Skeletal muscle cell (primary cell): ENCODE data around the gene HLA-DPA1.

ENCODE experiments used
- DNase-seq: peaks from one replicate; pipeline ENCODE4 v3.0.0-alpha.2; 2010; ENCODE audit warnings: low read depth
- H3K4me3 ChIP-seq: 2 replicates; pipeline ENCODE4 v1.5.1; 2011; ENCODE audit warnings: low read depth, mild to moderate bottlenecking, control low read depth, low read length, moderate library complexity

HLA-DPA1 gene

GRCh38 chr6:33092385-33092784 lies 18.9 kb upstream of the HLA-DPA1 start:
- no peak overlapping the region for H3K4me3 ChIP-seq
- DNase-seq: no peak

- DNase-seq: no peak
- H3K4me3 ChIP-seq: no peak overlapping the region
Measured at GRCh38 chr6:33091957-33092356, 18.5 kb upstream of the HLA-DPA1 start.

GRCh38 chr6:33088931-33089620 lies 15.6 kb upstream of the HLA-DPA1 start:
- DNase-seq: no peak
- H3K4me3 ChIP-seq: no peak overlapping the region

- DNase-seq: no peak
- H3K4me3 ChIP-seq: no peak overlapping the region
Measured at GRCh38 chr6:33088258-33088930, 14.9 kb upstream of the HLA-DPA1 start.

- no peak overlapping the region for H3K4me3 ChIP-seq
- DNase-seq: no peak
Measured at GRCh38 chr6:33085627-33086026, 12.2 kb upstream of the HLA-DPA1 start.

GRCh38 chr6:33082702-33083101 lies 9.3 kb upstream of the HLA-DPA1 start:
- H3K4me3 ChIP-seq: no peak overlapping the region
- peak; percentile 17 for DNase-seq

- H3K4me3 ChIP-seq: peak overlapping the region; percentile 57
- no peak for DNase-seq
Measured at GRCh38 chr6:33081098-33081824, 7.8 kb upstream of the HLA-DPA1 start.

- peak; percentile 44 for DNase-seq
- H3K4me3 ChIP-seq: peak overlapping the region; percentile 57
Measured at GRCh38 chr6:33080127-33081089, 7.0 kb upstream of the HLA-DPA1 start.

GRCh38 chr6:33079580-33079979 lies 6.1 kb upstream of the HLA-DPA1 start:
- no peak for DNase-seq
- no peak overlapping the region for H3K4me3 ChIP-seq

GRCh38 chr6:33078919-33079521 lies 5.6 kb upstream of the HLA-DPA1 start:
- no peak overlapping the region for H3K4me3 ChIP-seq
- DNase-seq: no peak

- no peak overlapping the region for H3K4me3 ChIP-seq
- DNase-seq: no peak
Measured at GRCh38 chr6:33078442-33078841, 5.0 kb upstream of the HLA-DPA1 start.

GRCh38 chr6:33077908-33078307 lies 4.5 kb upstream of the HLA-DPA1 start:
- H3K4me3 ChIP-seq: no peak overlapping the region
- DNase-seq: no peak

GRCh38 chr6:33076406-33076934 lies 3.0 kb upstream of the HLA-DPA1 start:
- no peak overlapping the region for H3K4me3 ChIP-seq
- DNase-seq: no peak

- no peak within 1 kb of the TSS for H3K4me3 ChIP-seq
- DNase-seq: no peak
Measured at GRCh38 chr6:33075568-33076405, 2.3 kb upstream of the HLA-DPA1 start, which contains the start of gene HLA-DPB1. Gene HLA-DPB1 (plus strand): TSS chr6:33075990. CDS start chr6:33076042, 52 bp downstream.

- H3K4me3 ChIP-seq: no peak overlapping the region
- no peak for DNase-seq
Measured at GRCh38 chr6:33075208-33075567, 1.7 kb upstream of the HLA-DPA1 start.

GRCh38 chr6:33072508-33073100 lies 845 bp downstream of the HLA-DPA1 start:
- no peak overlapping the region for H3K4me3 ChIP-seq
- no peak for DNase-seq

- no peak for DNase-seq
- H3K4me3 ChIP-seq: no peak overlapping the region
Measured at GRCh38 chr6:33071569-33071968, 1.9 kb downstream of the HLA-DPA1 start.

GRCh38 chr6:33070909-33071308 lies 2.5 kb downstream of the HLA-DPA1 start:
- no peak overlapping the region for H3K4me3 ChIP-seq
- no peak for DNase-seq
